H9 (cell line): ENCODE results near the gene CDH18. TPM values are rescaled to one million over a fixed set of nuclear protein-coding genes. Genes with fewer than 3 reads are reported as not detected.

Experiments used
- DNase-seq: peaks from one replicate; pipeline ENCODE4 v3.0.0-alpha.2; 2017
- H2AFZ ChIP-seq: one replicate; pipeline ENCODE4 v1.6.1; 2013; ENCODE audit warnings: mild to moderate bottlenecking, low read length, control low read depth, moderate library complexity
- H2AK5ac ChIP-seq: 2 replicates; pipeline ENCODE4 v1.6.1; 2013; ENCODE audit warnings: low read length, control low read depth, mixed read lengths; ENCODE audit not compliant: insufficient read length
- H2BK120ac ChIP-seq: one replicate; pipeline ENCODE4 v1.6.1; 2013; ENCODE audit warnings: low read depth, mild to moderate bottlenecking, low read length, control low read depth, inconsistent platforms; ENCODE audit not compliant: poor library complexity, severe bottlenecking
- H2BK12ac ChIP-seq: 2 replicates; pipeline ENCODE4 v1.6.1; 2013; ENCODE audit warnings: low read length, control low read depth, mixed read lengths, low read depth; ENCODE audit not compliant: insufficient read length
- H2BK15ac ChIP-seq: 2 replicates; pipeline ENCODE4 v1.6.1; 2013; ENCODE audit warnings: low read depth, low read length, control low read depth
- H2BK20ac ChIP-seq: one replicate; pipeline ENCODE4 v1.6.1; 2013; ENCODE audit warnings: low read depth, mild to moderate bottlenecking, low read length, control low read depth, inconsistent platforms; ENCODE audit not compliant: poor library complexity, severe bottlenecking
- H2BK5ac ChIP-seq: 2 replicates; pipeline ENCODE4 v1.6.1; 2013; ENCODE audit warnings: low read length, control low read depth, mixed read lengths; ENCODE audit not compliant: insufficient read length
- H3K14ac ChIP-seq: 2 replicates; pipeline ENCODE4 v1.6.1; 2013; ENCODE audit warnings: low read length, control low read depth; ENCODE audit not compliant: insufficient read depth
- H3K18ac ChIP-seq: 2 replicates; pipeline ENCODE4 v1.6.1; 2013; ENCODE audit warnings: low read depth, mild to moderate bottlenecking, mixed read lengths, low read length, control low read depth; ENCODE audit not compliant: insufficient read length
- H3K23ac ChIP-seq: 2 replicates; pipeline ENCODE4 v1.6.1; 2013; ENCODE audit warnings: low read length, control low read depth, mixed read lengths, low read depth; ENCODE audit not compliant: insufficient read length
- H3K23me2 ChIP-seq: 2 replicates; pipeline ENCODE4 v1.6.1; 2013; ENCODE audit warnings: low read depth, mild to moderate bottlenecking, mixed read lengths, low read length, control low read depth; ENCODE audit not compliant: insufficient read length, poor library complexity, severe bottlenecking
- H3K27ac ChIP-seq: 2 replicates; pipeline ENCODE4 v1.5.1; 2013; ENCODE audit warnings: low read length, control low read depth, mixed read lengths, low read depth; ENCODE audit not compliant: insufficient read length
- H3K27me3 ChIP-seq: 2 replicates; pipeline ENCODE4 v1.6.1; 2013; ENCODE audit warnings: low read length, control low read depth, inconsistent platforms; ENCODE audit not compliant: insufficient read depth
- H3K4ac ChIP-seq: 2 replicates; pipeline ENCODE4 v1.6.1; 2013; ENCODE audit warnings: low read depth, mild to moderate bottlenecking, control low read depth, inconsistent platforms, low read length, moderate library complexity
- H3K4me1 ChIP-seq: 2 replicates; pipeline ENCODE4 v1.6.1; 2013; ENCODE audit warnings: low read length, control low read depth, inconsistent platforms; ENCODE audit not compliant: insufficient read depth
- H3K4me2 ChIP-seq: 2 replicates; pipeline ENCODE4 v1.6.1; 2013; ENCODE audit warnings: low read length, control low read depth, mixed read lengths; ENCODE audit not compliant: insufficient read length, insufficient read depth
- H3K56ac ChIP-seq: 2 replicates; pipeline ENCODE4 v1.6.1; 2013; ENCODE audit warnings: low read depth, mild to moderate bottlenecking, mixed read lengths, low read length, control low read depth; ENCODE audit not compliant: insufficient read length
- H3K79me1 ChIP-seq: 2 replicates; pipeline ENCODE4 v1.6.1; 2013; ENCODE audit warnings: low read depth, mild to moderate bottlenecking, moderate library complexity, low read length, control low read depth, inconsistent platforms; ENCODE audit not compliant: insufficient read depth, poor library complexity, severe bottlenecking
- H3K79me2 ChIP-seq: 2 replicates; pipeline ENCODE4 v1.6.1; 2013; ENCODE audit warnings: low read length, control low read depth, inconsistent platforms; ENCODE audit not compliant: insufficient read depth
- H3K9ac ChIP-seq: 2 replicates; pipeline ENCODE4 v1.6.1; 2013; ENCODE audit warnings: low read length, control low read depth, mixed read lengths; ENCODE audit not compliant: insufficient read length; ENCODE audit errors: extremely low read depth
- H3K9me3 ChIP-seq: one replicate; pipeline ENCODE4 v1.6.1; 2013; ENCODE audit warnings: low read depth, low read length, inconsistent platforms; ENCODE audit not compliant: control insufficient read depth
- H3T11ph ChIP-seq: one replicate; pipeline ENCODE4 v1.6.1; 2013; ENCODE audit warnings: mild to moderate bottlenecking, low read length, control low read depth, inconsistent platforms
- H4K20me1 ChIP-seq: one replicate; pipeline ENCODE4 v1.6.1; 2013; ENCODE audit not compliant: control insufficient read depth, insufficient read length, insufficient read depth
- H4K5ac ChIP-seq: 2 replicates; pipeline ENCODE4 v1.6.1; 2013; ENCODE audit warnings: low read depth, mild to moderate bottlenecking, mixed read lengths, low read length, control low read depth; ENCODE audit not compliant: insufficient read length
- H4K8ac ChIP-seq: replicated peaks from 2 replicates; pipeline ENCODE4 v1.6.1; 2013; ENCODE audit warnings: low read length, control low read depth, mixed read lengths, low read depth; ENCODE audit not compliant: insufficient read length
- H4K91ac ChIP-seq: 2 replicates; pipeline ENCODE4 v1.6.1; 2013; ENCODE audit warnings: low read depth, mild to moderate bottlenecking, moderate library complexity, mixed read lengths, low read length, control low read depth; ENCODE audit not compliant: insufficient read length
- H3K27ac Mint-ChIP-seq, 3 experiments: 2 replicates in 2 of 3; 3 replicates in 1 of 3; pipeline ENCODE4 v1.8.0; 2020 to 2021; ENCODE audit warnings: mixed read lengths in 3 of 3, mild to moderate bottlenecking in 1 of 3, moderate library complexity in 1 of 3
- H3K27me3 Mint-ChIP-seq: 2 replicates; pipeline ENCODE4 v1.8.0; 2021; ENCODE audit warnings: low read depth, mild to moderate bottlenecking, moderate library complexity, mixed read lengths
- H3K36me3 Mint-ChIP-seq, 3 experiments: 2 replicates in 2 of 3; 3 replicates in 1 of 3; pipeline ENCODE4 v1.8.0; 2020 to 2021; ENCODE audit warnings: low read depth in 3 of 3, mixed read lengths in 3 of 3; ENCODE audit not compliant: insufficient read depth in 1 of 3
- H3K4me1 Mint-ChIP-seq, 2 experiments: 2 replicates each; pipeline ENCODE4 v1.8.0; 2020; ENCODE audit warnings: mixed read lengths in 2 of 2
- H3K4me3 Mint-ChIP-seq, 2 experiments: 2 replicates in 1 of 2; 3 replicates in 1 of 2; pipeline ENCODE4 v1.8.0; 2020 to 2021; ENCODE audit warnings: mild to moderate bottlenecking in 2 of 2, mixed read lengths in 2 of 2, moderate library complexity in 1 of 2
- H3K9me3 Mint-ChIP-seq, 2 experiments: 2 replicates in 1 of 2; 3 replicates in 1 of 2; pipeline ENCODE4 v1.8.0; 2020; ENCODE audit warnings: mild to moderate bottlenecking in 2 of 2, mixed read lengths in 2 of 2, moderate library complexity in 1 of 2
- CTCF ChIP-seq: fragments of 200-600 bp; sonication (generic); conservative IDR thresholded peaks from 3 replicates; pipeline ENCODE4 v1.8.0; 2021; ENCODE audit warnings: antibody characterized with exemption, mild to moderate bottlenecking
- WGBS: extraction: QIAGEN DNeasy Blood & Tissue Kit; methylation state at CpG from one replicate; pipeline ENCODE4 v1.1.7; 2013; ENCODE audit warnings: missing lambda C conversion rate, low lambda C conversion rate, mixed read lengths; ENCODE audit not compliant: insufficient read length; ENCODE audit errors: extremely low coverage; 5-methylcytosine and 5-hydroxymethylcytosine counted together
- total RNA-seq: library from RNA; stranded (reverse); gene quantifications from 2 replicates; pipeline ENCODE4 v1.2.1, GENCODE V29; 2021

Gene CDH18
- total RNA-seq, 1 experiment from 2014 or later, result not detected

- H3K79me1 ChIP-seq, result no peaks in the 10 kb centered on the region
- H4K20me1 ChIP-seq, result no peaks in the 10 kb centered on the region
- H4K5ac ChIP-seq, result no peak overlapping the region
- no peak overlapping the region for H3K18ac ChIP-seq
- no peak overlapping the region for H2BK12ac ChIP-seq
- H2BK120ac ChIP-seq, result no peak overlapping the region
- no peak overlapping the region for H2BK15ac ChIP-seq
- no peak overlapping the region for H3K4ac ChIP-seq
- H3K23me2 ChIP-seq, result no peaks in the 10 kb centered on the region
- H3K27ac ChIP-seq, result no peak overlapping the region
- TF ChIP-seq CTCF, result no peak
- Mint-ChIP-seq H3K27ac (no peak overlapping the region), H3K36me3 (no peaks in the 10 kb centered on the region), H3K27me3 (no peaks in the 10 kb centered on the region), H3K4me1 (no peaks in the 10 kb centered on the region), H3K4me3 (no peak overlapping the region), H3K9me3 (no peaks in the 10 kb centered on the region; a peak in 1 of 5 replicates)
- H2AFZ ChIP-seq, result no peak overlapping the region
- no peak overlapping the region for H3K4me2 ChIP-seq
- H3K23ac ChIP-seq, result no peak overlapping the region
- no peak overlapping the region for H3T11ph ChIP-seq
- no peaks in the 10 kb centered on the region for H3K79me2 ChIP-seq
- no peaks in the 10 kb centered on the region for H3K4me1 ChIP-seq
- H2BK5ac ChIP-seq, result no peak overlapping the region
- no peaks in the 10 kb centered on the region for H3K9me3 ChIP-seq
- H2BK20ac ChIP-seq, result no peak overlapping the region
- H3K27me3 ChIP-seq, result no peaks in the 10 kb centered on the region
- no peak overlapping the region for H4K8ac ChIP-seq
- no peak overlapping the region for H4K91ac ChIP-seq
- H3K14ac ChIP-seq, result no peak overlapping the region
- H2AK5ac ChIP-seq, result no peak overlapping the region
- no CpG with 5 or more reads among the region's 1 CpG for WGBS
- H3K56ac ChIP-seq, result no peak overlapping the region
- H3K9ac ChIP-seq, result no peak overlapping the region
- DNase-seq, result no peak
These were observed 441.5 kb downstream of the CDH18 start for GRCh38 chr5:19546521-19546920.
